HepG2 (cell line): ENCODE measurements around the gene ALK. TPM values are rescaled to one million over a fixed set of nuclear protein-coding genes. Genes with fewer than 3 reads are reported as not detected.

Experiments used
- ATAC-seq: fragments of 200-7000 bp; cut with Tn5 transposase; 3 replicates; pipeline ENCODE4 v1.9.1; 2020; ENCODE audit warnings: mild to moderate bottlenecking, moderate library complexity
- BruUV-seq: library from RNA; stranded (reverse); fragments of 400-500 nt; replicated peaks from 2 replicates; lab custom pipeline; 2021; lab: Mats Ljungman, UMichigan
- CTCF ChIA-PET: fragments of 300-600 bp; formaldehyde crosslinking; extraction: SDS; loops from one replicate; lab custom pipeline; 2021; ENCODE audit warnings: low total read pairs, inconsistent platforms, low intra/inter-chr PET ratio; lab: Yijun Ruan, JAX
- POLR2A ChIA-PET: fragments of 350-600 bp; sonication (Branson Sonifier 250); formaldehyde crosslinking; loops from one replicate; lab custom pipeline; 2020; ENCODE audit warnings: antibody characterized with exemption, inconsistent platforms; lab: Yijun Ruan, JAX
- DNase-seq: peaks from one replicate; pipeline ENCODE4 v3.0.0-alpha.2; 2015; ENCODE audit warnings: low spot score
- FAIRE-seq: peaks from 3 replicates; lab custom pipeline; 2011; peaks lifted over from hg19 to GRCh38; lab: Jason Lieb, UNC
- H2AFZ ChIP-seq: one replicate; pipeline ENCODE4 v1.6.1; 2011; ENCODE audit warnings: low read length, inconsistent platforms
- H3K27ac ChIP-seq: fragments of 300-600 bp; 3 replicates; pipeline ENCODE4 v1.8.0; 2011; ENCODE audit warnings: mixed run types, mild to moderate bottlenecking, mixed read lengths, low read length, inconsistent platforms; ENCODE audit not compliant: insufficient read depth; ENCODE audit errors: extremely low read length
- H3K27me3 ChIP-seq, 2 experiments: fragments of 200-600 bp in 1 of 2; 2 replicates in 1 of 2; 3 replicates in 1 of 2; pipeline versions ENCODE4 v1.6.0 to v1.8.0; 2011; ENCODE audit warnings: low read length in 2 of 2, mild to moderate bottlenecking in 2 of 2, moderate library complexity in 2 of 2, inconsistent platforms in 1 of 2; ENCODE audit not compliant: insufficient read depth in 2 of 2, control insufficient read depth in 1 of 2
- H3K36me3 ChIP-seq, 2 experiments: fragments of 200-600 bp in 1 of 2; replicated peaks in 1 of 2; 2 replicates in 1 of 2; 3 replicates in 1 of 2; pipeline versions ENCODE4 v1.5.1 to v1.8.0; 2011; ENCODE audit warnings: low read length in 2 of 2, inconsistent platforms in 1 of 2; ENCODE audit not compliant: insufficient read depth in 2 of 2, control insufficient read depth in 1 of 2
- H3K4me1 ChIP-seq: 2 replicates; pipeline ENCODE4 v1.5.1; 2012; ENCODE audit warnings: low read length, inconsistent platforms; ENCODE audit not compliant: insufficient read depth
- H3K4me2 ChIP-seq: 2 replicates; pipeline ENCODE4 v1.6.0; 2011; ENCODE audit warnings: low read depth, low read length, inconsistent platforms
- H3K4me3 ChIP-seq, 3 experiments: fragments of 200-600 bp in 1 of 3; sonication (generic), shearing (Covaris generic) in 1 of 3; replicated peaks in 1 of 3; 2 replicates each; pipeline ENCODE4 v1.5.1; 2011 to 2016; ENCODE audit warnings: low read length in 3 of 3, inconsistent platforms in 2 of 3, low read depth in 2 of 3, mild to moderate bottlenecking in 2 of 3, control low read depth in 1 of 3, mixed read lengths in 1 of 3; ENCODE audit not compliant: insufficient read depth in 1 of 3
- H3K79me2 ChIP-seq: one replicate; pipeline ENCODE4 v1.6.1; 2011; ENCODE audit warnings: low read length, inconsistent platforms; ENCODE audit not compliant: insufficient read depth
- H3K9ac ChIP-seq: 2 replicates; pipeline ENCODE4 v1.6.0; 2011; ENCODE audit warnings: mild to moderate bottlenecking, low read depth, low read length, inconsistent platforms; ENCODE audit not compliant: insufficient read depth
- H3K9me3 ChIP-seq: 2 replicates; pipeline ENCODE4 v1.5.1; 2012; ENCODE audit warnings: mild to moderate bottlenecking, low read length
- H4K20me1 ChIP-seq: 2 replicates; pipeline ENCODE4 v1.6.0; 2011; ENCODE audit warnings: inconsistent platforms, mild to moderate bottlenecking, low read length, moderate library complexity; ENCODE audit not compliant: insufficient read depth
- CREB3 ChIP-seq: sonication (generic); formaldehyde crosslinking; IDR thresholded peaks from 2 replicates; pipeline ENCODE4 v1.5.0; 2020; ENCODE audit warnings: missing genetic modification reagents
- FOXK2 ChIP-seq: fragments of 450-650 bp; IDR thresholded peaks from 2 replicates; pipeline ENCODE4 v1.6.1; 2016
- FOXO4 ChIP-seq: sonication (generic); formaldehyde crosslinking; conservative IDR thresholded peaks from 2 replicates; pipeline ENCODE4 v1.8.1; 2023; ENCODE audit warnings: missing genetic modification reagents
- GABPA ChIP-seq, 2 experiments: IDR thresholded peaks; 2 replicates each; pipeline ENCODE4 v1.6.1; 2011 to 2016; ENCODE audit warnings: low read depth in 2 of 2, low read length in 1 of 2, missing biosample characterization in 1 of 2, missing genetic modification characterization in 1 of 2
- HNRNPL ChIP-seq: fragments of 200-400 bp; formaldehyde crosslinking; IDR thresholded peaks from 2 replicates; pipeline ENCODE4 v1.6.1; 2017; ENCODE audit warnings: mild to moderate bottlenecking, low read depth, low read length
- JDP2 ChIP-seq: sonication (generic); formaldehyde crosslinking; IDR thresholded peaks from 2 replicates; pipeline ENCODE4 v1.8.1; 2022; ENCODE audit warnings: missing genetic modification reagents, borderline replicate concordance
- MAF1 ChIP-seq: sonication (generic); formaldehyde crosslinking; IDR thresholded peaks from 2 replicates; pipeline ENCODE4 v1.5.0; 2020; ENCODE audit warnings: missing genetic modification reagents, borderline replicate concordance
- MZF1 ChIP-seq: sonication (generic); formaldehyde crosslinking; IDR thresholded peaks from 2 replicates; pipeline ENCODE4 v1.8.1; 2023; ENCODE audit warnings: mild to moderate bottlenecking, missing genetic modification reagents, borderline replicate concordance
- RARA ChIP-seq: IDR thresholded peaks from 2 replicates; pipeline ENCODE4 v1.6.1; 2016; ENCODE audit warnings: missing genetic modification reagents, missing compliant biosample characterization
- RBAK ChIP-seq: sonication (generic); formaldehyde crosslinking; IDR thresholded peaks from 2 replicates; pipeline ENCODE4 v1.5.1; 2020; ENCODE audit warnings: mild to moderate bottlenecking, missing genetic modification reagents
- RFX5 ChIP-seq: IDR thresholded peaks from 2 replicates; pipeline ENCODE4 v1.6.1; 2011; ENCODE audit warnings: low read depth, low read length, improper control_type of control experiment
- RXRB ChIP-seq: IDR thresholded peaks from 2 replicates; pipeline ENCODE4 v1.6.1; 2016; ENCODE audit warnings: borderline replicate concordance, missing genetic modification reagents, missing compliant biosample characterization
- ZFP91 ChIP-seq: sonication (generic); formaldehyde crosslinking; IDR thresholded peaks from 2 replicates; pipeline ENCODE4 v1.9.0; 2022; ENCODE audit warnings: missing genetic modification reagents, mild to moderate bottlenecking, borderline replicate concordance
- ZMYM2 ChIP-seq: sonication (generic); formaldehyde crosslinking; IDR thresholded peaks from 2 replicates; pipeline ENCODE4 v1.8.0; 2022; ENCODE audit warnings: mild to moderate bottlenecking, missing genetic modification reagents
- ZNF121 ChIP-seq: sonication (generic); formaldehyde crosslinking; IDR thresholded peaks from 2 replicates; pipeline ENCODE4 v1.5.0; 2020; ENCODE audit warnings: mild to moderate bottlenecking, missing genetic modification reagents
- ZNF230 ChIP-seq: sonication (generic); formaldehyde crosslinking; IDR thresholded peaks from 2 replicates; pipeline ENCODE4 v1.4.0; 2020; ENCODE audit warnings: mild to moderate bottlenecking, missing genetic modification reagents
- ZNF512B ChIP-seq: sonication (generic); formaldehyde crosslinking; IDR thresholded peaks from 2 replicates; pipeline ENCODE4 v1.5.1; 2020; ENCODE audit warnings: missing genetic modification reagents, mild to moderate bottlenecking, borderline replicate concordance
- ZNF572 ChIP-seq: sonication (generic); formaldehyde crosslinking; IDR thresholded peaks from 2 replicates; pipeline ENCODE4 v1.5.1; 2020; ENCODE audit warnings: mild to moderate bottlenecking, missing genetic modification reagents
- WGBS: methylation state at CpG from one replicate; pipeline ENCODE4 v1.1.6; 2017; ENCODE audit warnings: low lambda C conversion rate; 5-methylcytosine and 5-hydroxymethylcytosine counted together
- in situ Hi-C: cut with HindIII; loops from 2 replicates; pipeline ENCODE4 v1.10.0; 2017; ENCODE audit warnings: low pct_unique_long_range_greater_than_20kb; ENCODE audit not compliant: extremely low pct_ligation_motif_present
- intact Hi-C: fragments of 100-400 bp; cut with micrococcal nuclease; formaldehyde crosslinking; loops from one replicate; pipeline ENCODE4 v1.10.0; 2022; ENCODE audit not compliant: unreplicated experiment
- polyA plus RNA-seq, 8 experiments: library from polyadenylated mRNA; depleted of rRNA in 3 of 8; stranded (reverse) in 7 of 8; unstranded in 1 of 8; fragments of >200 nt; fragmentation: Illumina TruSeq in 4 of 8; extraction: Trizol in 4 of 8; gene quantifications; 2 replicates each; pipeline versions ENCODE4 v1.2.1 to v1.2.3, GENCODE V29; 2011 to 2016; ENCODE audit warnings: low read depth in 4 of 8, missing spikeins in 1 of 8, mixed read lengths in 1 of 8; ENCODE audit not compliant: insufficient read depth in 1 of 8
- total RNA-seq, 5 experiments: library from RNA; depleted of rRNA; stranded (reverse); fragments of >200 nt; fragmentation: Illumina TruSeq; extraction: Trizol; gene quantifications; 2 replicates each; pipeline ENCODE4 v1.2.3, GENCODE V29; 2016; ENCODE audit warnings: low read depth in 1 of 5

The ALK gene
- total and polyA plus RNA-seq, 2 of the 13 experiments (the other 11 are each of a cell fraction or from before 2014, with no cell fraction given) = not detected

GRCh38 chr2:29479401-29479800, 442.0 kb downstream of the ALK start (continued):
- no peak for TF ChIP-seq ZFP91 (CRISPR knock-in tag)
- TF ChIP-seq FOXO4 (CRISPR knock-in tag) = no peak

- in situ Hi-C loops = no loop called here
- CTCF ChIA-PET = no interaction called here
- no peaks in the 10 kb centered on the region for H3K79me2 ChIP-seq
- H3K27me3 ChIP-seq = peaks cover 8 to 27% of the 10 kb centered on the region in 2 experiments; a peak in 3 of 5 replicates
- no peak overlapping the region for H2AFZ ChIP-seq
- no peak overlapping the region for H3K27ac ChIP-seq
- H3K4me3 ChIP-seq = no peak overlapping the region
- H3K4me2 ChIP-seq = no peak overlapping the region
- BruUV-seq = no TSS peak
- POLR2A ChIA-PET = no interaction called here
- H3K9me3 ChIP-seq = no peaks in the 10 kb centered on the region
- DNase-seq = no peak
- H3K4me1 ChIP-seq = no peaks in the 10 kb centered on the region
- no peak for ATAC-seq
- no peak overlapping the region for H3K9ac ChIP-seq
- intact Hi-C loops = no loop called here
- H4K20me1 ChIP-seq = no peaks in the 10 kb centered on the region
- no peaks in the 10 kb centered on the region for H3K36me3 ChIP-seq
- no peak for FAIRE-seq
- 6% methylated on average over 4 of the region's 4 CpGs for WGBS
- TF ChIP-seq RBAK (no peak), ZNF230 (CRISPR knock-in tag) (no peak), ZNF572 (CRISPR knock-in tag) (no peak), HNRNPL (no peak), MAF1 (CRISPR knock-in tag) (no peak), ZNF121 (CRISPR knock-in tag) (no peak), GABPA (IDR thresholded peaks at IDR 0.05; ENCODE audit: low read depth, low read length) (no peak), GABPA (CRISPR knock-in tag; IDR thresholded peaks at IDR 0.05; ENCODE audit: low read depth) (no peak), MZF1 (CRISPR knock-in tag) (no peak), ZNF512B (CRISPR knock-in tag) (no peak), CREB3 (CRISPR knock-in tag) (no peak), RXRB (CRISPR knock-in tag) (no peak), FOXK2 (no peak), RARA (CRISPR knock-in tag) (no peak), ZMYM2 (CRISPR knock-in tag) (no peak), RFX5 (no peak), JDP2 (no peak)
Measured at GRCh38 chr2:29478641-29479040, 442.7 kb downstream of the ALK start.
